ENCODE results near the gene GLOD5.

Gene GLOD5

DNA sequence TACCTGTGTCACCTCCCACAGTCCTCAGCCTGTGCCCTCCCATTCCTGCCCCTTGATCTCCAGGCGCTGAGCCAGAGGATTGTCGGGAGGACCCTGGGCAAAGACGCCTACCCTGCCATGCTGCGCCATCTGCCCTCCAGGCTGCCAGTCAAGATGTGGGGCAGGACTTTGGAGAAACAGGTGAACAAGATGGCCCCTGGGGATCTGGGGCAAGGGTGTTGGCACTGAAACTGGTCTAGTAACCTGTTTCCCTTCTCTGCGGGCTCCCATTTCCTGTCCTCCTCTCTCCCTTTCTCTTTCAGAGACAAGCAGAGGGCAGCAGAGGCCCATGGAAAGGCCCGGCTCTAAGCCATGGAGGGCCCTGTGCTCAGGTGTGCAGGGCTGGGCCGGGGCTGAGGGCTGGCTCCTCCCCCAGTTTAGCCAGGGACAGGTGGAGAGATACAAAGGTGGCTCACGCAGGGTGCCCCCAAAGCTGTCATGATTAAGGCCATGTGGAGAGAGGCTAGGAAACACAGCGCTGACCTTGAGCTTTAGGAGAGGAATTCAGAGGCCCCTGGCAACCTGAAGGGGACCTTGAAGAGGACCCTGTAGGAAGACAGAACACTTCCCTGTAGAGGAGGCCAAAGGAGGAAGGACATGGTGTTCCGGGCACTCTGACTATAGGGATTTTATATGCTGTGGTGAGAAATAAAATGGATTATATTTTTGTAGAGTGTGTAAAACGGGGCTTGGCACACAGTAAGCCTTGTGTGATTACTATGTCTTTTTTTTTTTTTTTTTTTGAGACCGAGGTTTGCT lies at the start of gene GLOD5:
GLOD5 (plus strand) TSS at position 74 of the 798 bp plus-strand sequence; CDS start at position 118, 44 bp downstream.
- TF ChIP-seq, protein P1, sequence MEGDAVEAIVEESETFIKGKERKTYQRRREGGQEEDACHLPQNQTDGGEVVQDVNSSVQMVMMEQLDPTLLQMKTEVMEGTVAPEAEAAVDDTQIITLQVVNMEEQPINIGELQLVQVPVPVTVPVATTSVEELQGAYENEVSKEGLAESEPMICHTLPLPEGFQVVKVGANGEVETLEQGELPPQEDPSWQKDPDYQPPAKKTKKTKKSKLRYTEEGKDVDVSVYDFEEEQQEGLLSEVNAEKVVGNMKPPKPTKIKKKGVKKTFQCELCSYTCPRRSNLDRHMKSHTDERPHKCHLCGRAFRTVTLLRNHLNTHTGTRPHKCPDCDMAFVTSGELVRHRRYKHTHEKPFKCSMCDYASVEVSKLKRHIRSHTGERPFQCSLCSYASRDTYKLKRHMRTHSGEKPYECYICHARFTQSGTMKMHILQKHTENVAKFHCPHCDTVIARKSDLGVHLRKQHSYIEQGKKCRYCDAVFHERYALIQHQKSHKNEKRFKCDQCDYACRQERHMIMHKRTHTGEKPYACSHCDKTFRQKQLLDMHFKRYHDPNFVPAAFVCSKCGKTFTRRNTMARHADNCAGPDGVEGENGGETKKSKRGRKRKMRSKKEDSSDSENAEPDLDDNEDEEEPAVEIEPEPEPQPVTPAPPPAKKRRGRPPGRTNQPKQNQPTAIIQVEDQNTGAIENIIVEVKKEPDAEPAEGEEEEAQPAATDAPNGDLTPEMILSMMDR (IDR thresholded peaks at IDR 0.05; ENCODE audit: low read depth, low read length): peak; percentile 24
- in situ Hi-C loops (cut with HindIII; ENCODE audit: low sequenced_read_pairs): no loop called here
- H3K4me3 ChIP-seq (ENCODE audit: low read depth, low read length): no peak within 1 kb of the TSS
- DNase-seq (ENCODE audit: low read depth, low spot score): no peak

DNA sequence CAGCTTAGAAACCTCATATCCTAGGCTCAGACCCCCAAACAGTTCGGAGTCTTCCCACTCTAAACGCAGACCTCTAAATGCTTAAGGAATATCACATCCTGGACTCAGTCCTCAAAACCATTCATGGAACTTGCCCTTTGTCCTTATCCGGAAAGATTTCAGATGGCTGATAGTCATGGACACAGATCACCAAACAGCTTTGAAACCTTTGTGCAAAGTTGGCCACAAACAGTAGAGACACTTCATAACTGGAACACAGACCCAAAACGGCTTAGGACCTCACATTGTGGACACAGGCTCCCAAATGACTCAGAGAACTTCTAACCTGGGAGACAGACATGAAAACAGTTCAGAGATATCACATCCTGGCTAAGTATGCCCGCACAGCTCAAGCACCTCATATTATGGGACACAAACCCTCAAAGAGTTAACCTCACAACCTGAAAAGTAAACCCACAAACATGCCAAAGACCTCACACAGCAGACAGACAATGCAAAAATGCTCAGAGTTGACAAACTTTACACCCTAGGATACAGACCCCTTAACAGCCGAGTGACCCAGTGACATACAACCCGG lies 49.5 kb upstream of the GLOD5 start:
- no peak overlapping the region for H3K4me3 ChIP-seq (ENCODE audit: low read depth, low read length)
- DNase-seq (ENCODE audit: low read depth, low spot score): no peak
- TF ChIP-seq, protein P1 (IDR thresholded peaks at IDR 0.05; ENCODE audit: low read depth, low read length): no peak
- in situ Hi-C loops (cut with HindIII; ENCODE audit: low sequenced_read_pairs): no loop called here

DNA sequence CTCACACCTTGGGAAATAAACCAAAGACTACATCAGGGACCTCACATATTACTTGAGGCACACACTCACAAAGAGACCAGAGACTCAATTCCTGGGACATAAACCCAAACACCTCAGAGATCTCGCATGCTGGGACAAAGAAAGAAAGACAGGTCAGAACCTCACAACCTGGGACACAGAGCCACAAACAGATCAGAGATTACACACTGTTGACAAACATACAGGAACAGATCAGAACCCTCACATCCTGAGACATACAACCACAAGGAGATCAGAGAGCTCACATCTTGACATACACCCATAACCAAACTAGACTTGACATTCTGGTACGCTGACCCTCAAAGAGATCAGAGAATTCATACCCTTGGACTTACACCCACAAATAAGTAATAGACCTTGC lies 47.7 kb upstream of the GLOD5 start:
- in situ Hi-C loops (cut with HindIII; ENCODE audit: low sequenced_read_pairs): no loop called here
- DNase-seq (ENCODE audit: low read depth, low spot score): no peak
- TF ChIP-seq, protein P1 (IDR thresholded peaks at IDR 0.05; ENCODE audit: low read depth, low read length): no peak
- H3K4me3 ChIP-seq (ENCODE audit: low read depth, low read length): no peak overlapping the region

DNA sequence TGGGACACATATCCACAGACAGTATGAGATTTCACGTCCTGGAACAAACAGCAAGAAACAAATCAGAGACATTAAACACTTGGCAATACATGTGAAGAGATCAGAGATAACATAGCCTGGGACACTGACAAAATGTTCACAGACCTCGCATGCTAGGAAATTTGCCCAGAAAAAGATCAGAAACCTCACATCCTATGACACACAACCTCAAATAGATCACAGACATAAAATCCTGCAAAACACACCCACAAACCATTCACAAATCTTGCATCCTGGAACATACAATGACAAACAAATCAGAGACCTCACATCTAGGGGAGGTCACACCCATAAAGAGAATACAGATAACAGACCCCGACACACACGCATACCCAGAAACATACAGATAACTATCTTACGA lies 47.0 kb upstream of the GLOD5 start:
- in situ Hi-C loops (cut with HindIII; ENCODE audit: low sequenced_read_pairs): no loop called here
- no peak overlapping the region for H3K4me3 ChIP-seq (ENCODE audit: low read depth, low read length)
- no peak for DNase-seq (ENCODE audit: low read depth, low spot score)
- TF ChIP-seq, protein P1 (IDR thresholded peaks at IDR 0.05; ENCODE audit: low read depth, low read length): no peak

DNA sequence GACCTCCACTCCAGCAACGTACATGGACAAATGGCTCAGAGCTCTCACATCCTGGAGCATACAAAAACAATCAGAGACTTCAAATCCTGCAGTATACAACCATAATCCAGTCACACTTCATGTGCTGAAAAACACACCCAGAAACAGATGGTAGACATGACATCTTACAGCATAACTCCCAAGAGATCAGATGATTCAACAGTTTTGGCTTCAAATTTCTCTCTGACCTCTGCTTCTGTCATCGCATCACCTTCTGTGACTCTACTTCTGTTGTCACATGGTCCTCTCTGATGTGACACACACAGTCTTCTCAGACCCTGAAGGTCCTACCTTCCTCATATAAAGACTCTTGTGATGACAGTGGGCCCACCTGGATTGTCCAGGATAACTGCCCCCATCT lies 46.5 kb upstream of the GLOD5 start:
- no peak overlapping the region for H3K4me3 ChIP-seq (ENCODE audit: low read depth, low read length)
- DNase-seq (ENCODE audit: low read depth, low spot score): peak; percentile 45
- TF ChIP-seq, protein P1 (IDR thresholded peaks at IDR 0.05; ENCODE audit: low read depth, low read length): no peak
- in situ Hi-C loops (cut with HindIII; ENCODE audit: low sequenced_read_pairs): no loop called here

DNA sequence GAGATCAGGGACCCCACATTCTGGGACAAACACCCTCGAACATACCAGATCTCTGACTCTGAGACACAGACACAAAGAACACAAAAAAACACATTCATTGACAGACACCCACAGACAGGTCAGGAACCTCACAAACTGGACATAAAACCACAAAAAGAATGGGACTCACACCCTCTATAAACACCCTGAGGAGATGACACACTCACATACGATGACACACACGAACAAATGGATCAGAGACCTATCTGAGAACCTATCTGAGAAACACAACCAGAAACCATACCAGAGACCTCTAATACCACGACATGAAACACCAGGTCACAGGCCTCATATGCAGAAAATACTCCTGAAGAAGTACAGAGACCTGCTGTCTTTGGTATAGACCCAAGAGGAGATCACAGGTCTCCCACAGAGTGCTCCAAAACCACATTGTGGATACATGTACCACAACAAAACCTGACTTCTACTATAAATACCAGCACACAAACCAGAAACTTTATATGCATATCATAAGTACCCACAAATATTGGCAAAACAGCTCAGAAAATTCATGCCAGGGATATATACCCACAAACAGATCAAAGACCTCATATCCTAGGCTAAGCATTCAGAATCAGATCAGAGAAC lies 45.6 kb upstream of the GLOD5 start:
- TF ChIP-seq, protein P1 (IDR thresholded peaks at IDR 0.05; ENCODE audit: low read depth, low read length): no peak
- in situ Hi-C loops (cut with HindIII; ENCODE audit: low sequenced_read_pairs): no loop called here
- DNase-seq (ENCODE audit: low read depth, low spot score): peak; percentile 58
- no peak overlapping the region for H3K4me3 ChIP-seq (ENCODE audit: low read depth, low read length)

All from astrocyte of the spinal cord (primary cell).